Keratinocyte (primary cell): ENCODE data around the gene MIGA1. TPM values are rescaled to one million over a fixed set of nuclear protein-coding genes. Genes with fewer than 3 reads are reported as not detected.

Source experiments
- DNase-seq: peaks from one replicate; pipeline ENCODE4 v3.0.0-alpha.2; 2011; ENCODE audit warnings: low read depth, missing footprints, low spot score
- FAIRE-seq: peaks from 2 replicates; lab custom pipeline; 2011; peaks lifted over from hg19 to GRCh38; lab: Jason Lieb, UNC
- H2AFZ ChIP-seq: 2 replicates; pipeline ENCODE4 v1.6.0; 2012; ENCODE audit warnings: low read length, control low read depth, inconsistent platforms; ENCODE audit not compliant: control insufficient read depth
- H3K27ac ChIP-seq: 2 replicates; pipeline ENCODE4 v1.5.1; 2011; ENCODE audit warnings: low read length; ENCODE audit not compliant: control insufficient read depth, insufficient read depth
- H3K27me3 ChIP-seq: 3 replicates; pipeline ENCODE4 v1.6.0; 2011; ENCODE audit warnings: low read length; ENCODE audit not compliant: control insufficient read depth, insufficient read depth; ENCODE audit errors: extremely low read depth
- H3K36me3 ChIP-seq, 2 experiments: 2 replicates in 1 of 2; 3 replicates in 1 of 2; pipeline ENCODE4 v1.5.1; 2011; ENCODE audit warnings: low read length in 2 of 2, mild to moderate bottlenecking in 1 of 2; ENCODE audit not compliant: control insufficient read depth in 2 of 2, insufficient read depth in 2 of 2; ENCODE audit errors: extremely low read depth in 1 of 2
- H3K4me1 ChIP-seq: 3 replicates; pipeline ENCODE4 v1.5.1; 2011; ENCODE audit warnings: low read length; ENCODE audit not compliant: control insufficient read depth, insufficient read depth; ENCODE audit errors: extremely low read depth
- H3K4me2 ChIP-seq: 3 replicates; pipeline ENCODE4 v1.6.0; 2011; ENCODE audit warnings: low read depth, low read length; ENCODE audit not compliant: control insufficient read depth, insufficient read depth; ENCODE audit errors: extremely low read depth
- H3K4me3 ChIP-seq, 3 experiments: fragments of 200-600 bp in 1 of 3; sonication (generic) in 1 of 3; 2 replicates in 2 of 3; 3 replicates in 1 of 3; pipeline ENCODE4 v1.5.1; 2011 to 2016; ENCODE audit warnings: low read length in 3 of 3, mild to moderate bottlenecking in 3 of 3, control low read depth in 2 of 3, inconsistent platforms in 1 of 3, low read depth in 1 of 3, mixed read lengths in 1 of 3, mixed run types in 1 of 3, moderate library complexity in 1 of 3; ENCODE audit not compliant: control insufficient read depth in 2 of 3, insufficient read depth in 2 of 3; ENCODE audit errors: extremely low read depth in 1 of 3
- H3K79me2 ChIP-seq: 2 replicates; pipeline ENCODE4 v1.6.0; 2012; ENCODE audit warnings: low read length; ENCODE audit not compliant: control insufficient read depth, insufficient read depth
- H3K9ac ChIP-seq: 3 replicates; pipeline ENCODE4 v1.6.0; 2011; ENCODE audit warnings: low read length; ENCODE audit not compliant: control insufficient read depth, insufficient read depth; ENCODE audit errors: extremely low read depth
- H3K9me1 ChIP-seq: 3 replicates; pipeline ENCODE4 v1.6.0; 2011; ENCODE audit warnings: low read length; ENCODE audit not compliant: control insufficient read depth, insufficient read depth; ENCODE audit errors: extremely low read depth
- H3K9me3 ChIP-seq: 2 replicates; pipeline ENCODE4 v1.5.1; 2012; ENCODE audit warnings: low read depth, low read length; ENCODE audit not compliant: control insufficient read depth
- H4K20me1 ChIP-seq: 3 replicates; pipeline ENCODE4 v1.6.0; 2011; ENCODE audit warnings: low read length; ENCODE audit not compliant: control insufficient read depth, insufficient read depth; ENCODE audit errors: extremely low read depth
- CTCF ChIP-seq, 3 experiments: IDR thresholded peaks in 1 of 3; conservative IDR thresholded peaks in 1 of 3; optimal IDR thresholded peaks in 1 of 3; 2 replicates in 2 of 3; 3 replicates in 1 of 3; pipeline versions ENCODE3 to v1.5.1; 2011; ENCODE audit warnings: low read length in 3 of 3, mild to moderate bottlenecking in 3 of 3, moderate library complexity in 2 of 3, control low read depth in 1 of 3, inconsistent platforms in 1 of 3; ENCODE audit not compliant: insufficient read depth in 2 of 3; ENCODE audit errors: extremely low read depth in 1 of 3
- EZH2 ChIP-seq: IDR thresholded peaks from one replicate; pipeline ENCODE4 v1.6.1; 2012; ENCODE audit warnings: inconsistent platforms, mild to moderate bottlenecking, low read length, moderate library complexity
- dilution Hi-C: fragments of 300-500 bp; cut with MboI; formaldehyde crosslinking; loops from one replicate; pipeline ENCODE4 v1.7.0; 2020; ENCODE audit warnings: low sequenced_read_pairs; ENCODE audit not compliant: extremely low pct_ligation_motif_present
- polyA plus RNA-seq, 5 experiments: library from polyadenylated mRNA; depleted of rRNA in 3 of 5; stranded (reverse) in 3 of 5; stranded (forward) in 1 of 5; unstranded in 1 of 5; fragments of >200 nt; gene quantifications; 1 replicate in 1 of 5; 2 replicates in 3 of 5; 3 replicates in 1 of 5; pipeline versions ENCODE4 v1.2.1 to v1.2.3, GENCODE V29; 2011 to 2012; ENCODE audit warnings: missing spikeins in 2 of 5, low read depth in 1 of 5, low replicate concordance in 1 of 5

MIGA1 gene
- polyA plus RNA-seq, 1 donor (not counting 4 experiments of a cell fraction or from before 2014, with no cell fraction given) = 8.5 TPM

DNA sequence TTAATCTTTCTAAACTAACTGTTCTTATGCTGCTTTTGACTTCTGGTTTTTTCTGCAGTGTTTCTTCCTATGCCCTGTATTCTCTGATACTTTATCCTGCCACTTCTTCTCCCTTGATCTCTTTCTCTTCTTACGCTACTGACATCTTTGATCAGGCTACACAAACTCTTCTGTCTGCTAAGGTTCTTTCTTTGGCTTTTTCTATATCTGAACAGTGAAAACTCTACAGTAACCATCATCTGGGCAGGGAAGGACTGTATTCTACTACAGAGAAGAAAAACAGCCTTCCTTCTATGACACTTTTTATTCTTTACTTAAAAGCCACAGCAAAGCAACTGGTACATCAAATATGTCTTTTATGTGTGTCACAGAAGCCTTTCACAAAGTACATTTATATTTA is 101.6 kb downstream of the MIGA1 start:
- H3K27ac ChIP-seq = no peak overlapping the region
- H3K9ac ChIP-seq = no peak overlapping the region
- no peak for TF ChIP-seq CTCF (optimal IDR thresholded peaks at IDR 0.05 in 1 of 3, IDR thresholded peaks at IDR 0.05 in 1 of 3, conservative IDR thresholded peaks at IDR 0.05 in 1 of 3; ENCODE audit: extremely low read depth in 1 of 3, insufficient read depth in 2 of 3, low read length in 3 of 3)
- TF ChIP-seq EZH2 = no peak
- no peaks in the 10 kb centered on the region for H3K27me3 ChIP-seq
- no peaks in the 10 kb centered on the region for H3K36me3 ChIP-seq
- no peak for FAIRE-seq
- H3K4me1 ChIP-seq = no peaks in the 10 kb centered on the region
- dilution Hi-C loops = no loop called here
- H3K9me3 ChIP-seq = no peaks in the 10 kb centered on the region
- H3K4me2 ChIP-seq = no peak overlapping the region
- H3K9me1 ChIP-seq = no peaks in the 10 kb centered on the region
- H3K4me3 ChIP-seq = no peak overlapping the region
- no peak for DNase-seq
- no peak overlapping the region for H2AFZ ChIP-seq
- no peaks in the 10 kb centered on the region for H4K20me1 ChIP-seq
- no peaks in the 10 kb centered on the region for H3K79me2 ChIP-seq

DNA sequence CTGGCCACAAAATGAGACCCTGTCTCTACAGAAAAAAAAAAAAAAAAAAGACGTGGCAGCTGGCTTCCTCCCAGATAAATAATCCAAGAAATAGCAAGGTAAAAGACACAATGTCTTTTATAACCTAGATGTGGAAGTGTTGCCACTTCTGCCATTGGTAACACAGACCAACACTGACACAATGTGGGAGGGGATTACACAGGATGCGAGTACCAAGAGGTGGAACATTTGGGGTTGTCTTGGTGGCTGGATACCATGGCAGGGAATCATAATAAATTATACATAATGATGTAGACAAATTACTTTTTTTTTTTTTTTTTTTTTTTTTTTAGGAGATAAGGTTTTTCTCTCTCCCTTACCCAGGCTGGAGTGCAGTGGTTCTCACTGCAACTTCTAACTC is 103.0 kb downstream of the MIGA1 start:
- no peaks in the 10 kb centered on the region for H3K36me3 ChIP-seq
- H3K9ac ChIP-seq = no peak overlapping the region
- H3K9me1 ChIP-seq = no peaks in the 10 kb centered on the region
- no peaks in the 10 kb centered on the region for H3K79me2 ChIP-seq
- dilution Hi-C loops = no loop called here
- H3K9me3 ChIP-seq = no peaks in the 10 kb centered on the region
- no peak for DNase-seq
- H4K20me1 ChIP-seq = no peaks in the 10 kb centered on the region
- no peaks in the 10 kb centered on the region for H3K27me3 ChIP-seq
- no peaks in the 10 kb centered on the region for H3K4me1 ChIP-seq
- no peak overlapping the region for H3K27ac ChIP-seq
- no peak overlapping the region for H3K4me2 ChIP-seq
- no peak for TF ChIP-seq EZH2
- no peak for TF ChIP-seq CTCF (optimal IDR thresholded peaks at IDR 0.05 in 1 of 3, IDR thresholded peaks at IDR 0.05 in 1 of 3, conservative IDR thresholded peaks at IDR 0.05 in 1 of 3; ENCODE audit: extremely low read depth in 1 of 3, insufficient read depth in 2 of 3, low read length in 3 of 3)
- no peak overlapping the region for H2AFZ ChIP-seq
- H3K4me3 ChIP-seq = no peak overlapping the region
- FAIRE-seq = no peak
